GM12878 (cell line): ENCODE data around the gene THOC1.

Experiments
- ASH2L ChIP-seq: fragments of 300-600, 200-600 bp; sonication (generic); IDR thresholded peaks from 2 replicates; pipeline ENCODE4 v1.6.1; 2017; ENCODE audit warnings: low read depth, mild to moderate bottlenecking, borderline replicate concordance
- BRCA1 ChIP-seq: IDR thresholded peaks from 2 replicates; pipeline ENCODE4 v1.6.1; 2011; ENCODE audit warnings: low read depth, low read length, improper control_type of control experiment
- EP300 ChIP-seq, 2 experiments: fragments of 150-350 bp in 1 of 2; IDR thresholded peaks; 2 replicates each; pipeline ENCODE4 v1.6.1; 2011 to 2012; ENCODE audit warnings: low read depth in 2 of 2, low read length in 2 of 2, borderline replicate concordance in 1 of 2, improper control_type of control experiment in 1 of 2, inconsistent platforms in 1 of 2; ENCODE audit not compliant: control insufficient read depth in 1 of 2
- EZH2 ChIP-seq: IDR thresholded peaks from 2 replicates; pipeline ENCODE4 v1.6.1; 2012; ENCODE audit warnings: low read depth, mild to moderate bottlenecking, control low read depth, inconsistent platforms, low read length, borderline replicate concordance; ENCODE audit not compliant: control insufficient read depth
- MXI1 ChIP-seq: fragments of 150-350 bp; IDR thresholded peaks from 2 replicates; pipeline ENCODE4 v1.6.1; 2011; ENCODE audit warnings: low read depth, mild to moderate bottlenecking, inconsistent platforms, low read length, improper control_type of control experiment
- NRF1 ChIP-seq: conservative IDR thresholded peaks from 2 replicates; pipeline ENCODE4 v1.6.1; 2011; ENCODE audit warnings: mild to moderate bottlenecking, low read depth, low read length, improper control_type of control experiment
- POLR2AphosphoS5 ChIP-seq: IDR thresholded peaks from 2 replicates; pipeline ENCODE4 v1.6.1; 2011; ENCODE audit warnings: mild to moderate bottlenecking, low read length, inconsistent platforms
- RAD21 ChIP-seq: IDR thresholded peaks from 2 replicates; pipeline ENCODE4 v1.6.1; 2011; ENCODE audit warnings: mild to moderate bottlenecking, low read depth, low read length, moderate library complexity; ENCODE audit not compliant: insufficient read depth
- REST ChIP-seq: IDR thresholded peaks from 2 replicates; pipeline ENCODE4 v1.6.1; 2012; ENCODE audit warnings: mild to moderate bottlenecking, low read depth, low read length
- SMC3 ChIP-seq: IDR thresholded peaks from 2 replicates; pipeline ENCODE4 v1.6.1; 2011; ENCODE audit warnings: low read length, improper control_type of control experiment, borderline replicate concordance
- SRF ChIP-seq, 2 experiments: IDR thresholded peaks; 2 replicates each; pipeline ENCODE4 v1.6.1; 2011; ENCODE audit warnings: low read depth in 2 of 2, low read length in 2 of 2, mild to moderate bottlenecking in 1 of 2, moderate library complexity in 1 of 2
- ZSCAN29 ChIP-seq: fragments of 450-650 bp; IDR thresholded peaks from 2 replicates; pipeline ENCODE4 v1.6.1; 2017; ENCODE audit warnings: mild to moderate bottlenecking, moderate library complexity
- TF ChIP-seq, protein P1 (sequence below), 3 experiments: IDR thresholded peaks in 2 of 3; conservative IDR thresholded peaks in 1 of 3; 2 replicates each; pipeline ENCODE4 v1.5.1; 2011; ENCODE audit warnings: low read depth in 3 of 3, low read length in 3 of 3, mild to moderate bottlenecking in 3 of 3, control low read depth in 2 of 3, moderate library complexity in 2 of 3, inconsistent platforms in 1 of 3, mixed read lengths in 1 of 3; ENCODE audit not compliant: control insufficient read depth in 2 of 3, insufficient read depth in 1 of 3; ENCODE audit errors: extremely low read depth in 1 of 3
- TF ChIP-seq, protein P2 (sequence below): fragments of 150-350 bp; IDR thresholded peaks from 2 replicates; pipeline ENCODE4 v1.6.1; 2016; ENCODE audit warnings: low read depth, low read length

DNA sequence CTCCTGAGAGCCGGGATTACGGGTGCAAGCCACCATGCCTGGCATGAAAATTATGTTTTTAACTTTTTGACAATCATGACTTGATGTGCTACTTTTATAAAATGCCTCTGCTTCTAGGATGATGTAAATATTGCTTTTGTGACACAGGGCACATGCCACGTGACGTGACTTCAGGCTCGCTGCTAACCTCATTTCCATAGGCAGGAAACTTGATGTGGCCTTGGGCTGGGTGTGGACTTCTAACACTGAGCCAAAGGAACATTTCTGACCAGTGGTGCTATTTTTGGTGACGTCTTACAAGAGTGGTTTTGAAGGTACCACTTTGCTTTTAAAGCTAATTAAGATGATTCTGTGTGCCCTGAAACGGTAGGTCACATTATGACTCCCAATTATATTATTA is 34.2 kb upstream of the THOC1 start:
- TF ChIP-seq REST (no peak), EZH2 (no peak), EP300 (IDR thresholded peaks at IDR 0.05; ENCODE audit: borderline replicate concordance in 1 of 2, control insufficient read depth in 1 of 2, low read depth in 2 of 2, low read length in 2 of 2) (no peak), MXI1 (no peak), SRF (IDR thresholded peaks at IDR 0.05; ENCODE audit: low read depth in 2 of 2, low read length in 2 of 2) (no peak), NRF1 (no peak), RAD21 (no peak), SMC3 (no peak), ZSCAN29 (no peak), BRCA1 (no peak), POLR2AphosphoS5 (no peak), ASH2L (no peak)
- TF ChIP-seq, protein P1, sequence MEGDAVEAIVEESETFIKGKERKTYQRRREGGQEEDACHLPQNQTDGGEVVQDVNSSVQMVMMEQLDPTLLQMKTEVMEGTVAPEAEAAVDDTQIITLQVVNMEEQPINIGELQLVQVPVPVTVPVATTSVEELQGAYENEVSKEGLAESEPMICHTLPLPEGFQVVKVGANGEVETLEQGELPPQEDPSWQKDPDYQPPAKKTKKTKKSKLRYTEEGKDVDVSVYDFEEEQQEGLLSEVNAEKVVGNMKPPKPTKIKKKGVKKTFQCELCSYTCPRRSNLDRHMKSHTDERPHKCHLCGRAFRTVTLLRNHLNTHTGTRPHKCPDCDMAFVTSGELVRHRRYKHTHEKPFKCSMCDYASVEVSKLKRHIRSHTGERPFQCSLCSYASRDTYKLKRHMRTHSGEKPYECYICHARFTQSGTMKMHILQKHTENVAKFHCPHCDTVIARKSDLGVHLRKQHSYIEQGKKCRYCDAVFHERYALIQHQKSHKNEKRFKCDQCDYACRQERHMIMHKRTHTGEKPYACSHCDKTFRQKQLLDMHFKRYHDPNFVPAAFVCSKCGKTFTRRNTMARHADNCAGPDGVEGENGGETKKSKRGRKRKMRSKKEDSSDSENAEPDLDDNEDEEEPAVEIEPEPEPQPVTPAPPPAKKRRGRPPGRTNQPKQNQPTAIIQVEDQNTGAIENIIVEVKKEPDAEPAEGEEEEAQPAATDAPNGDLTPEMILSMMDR (IDR thresholded peaks at IDR 0.05 in 2 of 3, conservative IDR thresholded peaks at IDR 0.05 in 1 of 3; ENCODE audit: control insufficient read depth in 2 of 3, extremely low read depth in 1 of 3, insufficient read depth in 1 of 3, low read depth in 3 of 3, low read length in 3 of 3): no peak
- TF ChIP-seq, protein P2, sequence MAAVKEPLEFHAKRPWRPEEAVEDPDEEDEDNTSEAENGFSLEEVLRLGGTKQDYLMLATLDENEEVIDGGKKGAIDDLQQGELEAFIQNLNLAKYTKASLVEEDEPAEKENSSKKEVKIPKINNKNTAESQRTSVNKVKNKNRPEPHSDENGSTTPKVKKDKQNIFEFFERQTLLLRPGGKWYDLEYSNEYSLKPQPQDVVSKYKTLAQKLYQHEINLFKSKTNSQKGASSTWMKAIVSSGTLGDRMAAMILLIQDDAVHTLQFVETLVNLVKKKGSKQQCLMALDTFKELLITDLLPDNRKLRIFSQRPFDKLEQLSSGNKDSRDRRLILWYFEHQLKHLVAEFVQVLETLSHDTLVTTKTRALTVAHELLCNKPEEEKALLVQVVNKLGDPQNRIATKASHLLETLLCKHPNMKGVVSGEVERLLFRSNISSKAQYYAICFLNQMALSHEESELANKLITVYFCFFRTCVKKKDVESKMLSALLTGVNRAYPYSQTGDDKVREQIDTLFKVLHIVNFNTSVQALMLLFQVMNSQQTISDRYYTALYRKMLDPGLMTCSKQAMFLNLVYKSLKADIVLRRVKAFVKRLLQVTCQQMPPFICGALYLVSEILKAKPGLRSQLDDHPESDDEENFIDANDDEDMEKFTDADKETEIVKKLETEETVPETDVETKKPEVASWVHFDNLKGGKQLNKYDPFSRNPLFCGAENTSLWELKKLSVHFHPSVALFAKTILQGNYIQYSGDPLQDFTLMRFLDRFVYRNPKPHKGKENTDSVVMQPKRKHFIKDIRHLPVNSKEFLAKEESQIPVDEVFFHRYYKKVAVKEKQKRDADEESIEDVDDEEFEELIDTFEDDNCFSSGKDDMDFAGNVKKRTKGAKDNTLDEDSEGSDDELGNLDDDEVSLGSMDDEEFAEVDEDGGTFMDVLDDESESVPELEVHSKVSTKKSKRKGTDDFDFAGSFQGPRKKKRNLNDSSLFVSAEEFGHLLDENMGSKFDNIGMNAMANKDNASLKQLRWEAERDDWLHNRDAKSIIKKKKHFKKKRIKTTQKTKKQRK: no peak
